SH-SY5Y (cell line): Measurements from ENCODE around the gene VDAC2.

ENCODE experiments used
- GATA2 ChIP-seq: IDR thresholded peaks from 2 replicates; pipeline ENCODE4 v1.6.1; 2011; ENCODE audit warnings: mild to moderate bottlenecking, low read depth, low read length
- GATA3 ChIP-seq: IDR thresholded peaks from 2 replicates; pipeline ENCODE4 v1.6.1; 2011; ENCODE audit warnings: low read depth, mild to moderate bottlenecking, low read length, moderate library complexity

GRCh38 chr10:75230600-75231038, 20.0 kb downstream of the VDAC2 start:
- TF ChIP-seq GATA2 (no peak), GATA3 (no peak)
